HCEC 1CT (cell line): ENCODE measurements around the gene GABRB1.

ENCODE experiments used
- DNase-seq: peaks from one replicate; pipeline ENCODE4 v3.0.0-alpha.2; 2017

The GABRB1 gene

DNA sequence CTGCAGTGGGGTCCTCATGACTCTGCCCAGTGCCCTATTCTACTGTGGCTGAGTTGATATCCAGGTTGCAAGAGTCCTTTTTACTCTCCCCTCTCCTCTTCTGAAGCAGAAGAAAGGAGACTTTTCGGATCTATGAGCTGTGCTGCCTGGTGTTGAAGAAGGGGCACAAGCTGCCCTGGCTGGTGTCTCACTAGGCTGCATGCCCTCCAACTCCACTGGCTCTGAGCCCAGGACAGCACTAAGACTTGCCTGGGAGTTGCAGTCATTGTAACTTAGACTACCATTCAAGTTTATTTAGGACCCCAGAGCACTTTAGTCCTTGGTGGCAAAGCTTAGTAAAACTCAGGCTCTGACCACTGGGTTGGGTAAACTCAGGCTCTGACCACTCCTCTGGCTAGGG is 89.4 kb downstream of the GABRB1 start:
- no peak for DNase-seq

DNA sequence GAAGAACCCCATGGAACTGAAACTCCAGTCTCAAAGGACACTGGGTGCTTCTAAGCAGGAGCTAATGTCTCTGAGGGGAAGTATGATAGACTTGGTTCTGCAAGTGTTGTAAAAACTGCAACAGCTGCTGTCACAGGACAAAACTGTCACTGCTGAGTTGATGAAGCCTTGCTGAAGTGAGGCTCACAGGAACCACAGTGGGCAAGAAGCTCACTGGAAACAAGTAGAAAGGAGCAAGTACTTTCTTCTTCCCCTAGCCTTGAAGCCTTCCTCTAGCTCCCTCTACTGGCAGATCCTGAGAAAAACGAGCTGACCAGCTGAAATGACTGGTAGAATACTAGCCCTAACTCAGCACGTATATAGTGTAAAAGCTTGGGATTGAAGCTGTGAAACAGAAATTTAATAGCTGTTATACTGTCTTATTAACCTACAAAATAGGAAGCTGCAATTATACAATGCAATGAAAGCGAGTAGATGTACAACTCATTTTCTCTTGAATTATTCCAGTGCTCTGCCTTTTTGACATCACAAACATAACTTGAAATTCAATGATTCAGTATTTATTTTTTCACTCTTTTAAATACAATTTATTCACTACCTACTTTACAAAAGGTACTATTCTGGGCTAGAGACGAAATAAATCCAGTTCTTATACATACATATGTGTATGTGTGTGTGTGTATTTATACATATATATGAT is 91.4 kb downstream of the GABRB1 start:
- DNase-seq, result peak; percentile 56

DNA sequence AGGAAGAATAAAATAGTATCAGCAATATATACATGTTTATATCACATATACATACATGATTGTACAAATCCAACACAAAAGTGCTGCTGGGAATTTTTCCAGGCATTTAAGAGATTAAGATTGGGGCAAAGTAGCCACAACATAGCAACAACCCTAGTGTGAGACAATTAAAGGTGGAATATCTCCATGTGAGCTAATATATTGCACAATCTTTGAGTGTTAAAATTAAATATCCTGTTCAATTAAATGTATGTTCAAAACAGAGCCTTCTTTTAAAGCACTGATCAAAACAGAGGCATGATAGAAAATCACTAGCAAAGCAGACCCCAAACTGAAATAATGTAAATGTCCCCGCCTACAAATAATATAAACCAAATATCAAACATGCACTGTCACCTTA is 97.6 kb downstream of the GABRB1 start:
- no peak for DNase-seq

DNA sequence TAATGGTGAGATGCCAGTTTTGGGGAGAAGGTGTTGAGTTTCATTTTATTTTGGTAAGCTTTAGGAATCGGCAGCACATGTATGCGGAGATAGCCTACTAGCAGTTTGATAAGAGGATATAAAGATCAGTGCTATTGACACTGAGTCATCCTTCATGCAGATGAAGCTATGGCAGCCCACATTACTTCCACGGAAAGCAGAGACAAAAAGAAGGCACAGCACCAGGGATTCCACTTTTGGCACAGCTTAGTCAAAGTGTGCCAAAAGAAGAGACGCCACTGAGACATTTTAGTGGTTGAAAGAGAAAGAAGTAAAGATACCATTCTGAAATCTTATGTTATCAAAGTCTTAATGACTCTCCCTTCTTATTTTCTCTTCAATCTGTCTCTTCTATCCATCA is 103.8 kb downstream of the GABRB1 start:
- DNase-seq, result no peak

DNA sequence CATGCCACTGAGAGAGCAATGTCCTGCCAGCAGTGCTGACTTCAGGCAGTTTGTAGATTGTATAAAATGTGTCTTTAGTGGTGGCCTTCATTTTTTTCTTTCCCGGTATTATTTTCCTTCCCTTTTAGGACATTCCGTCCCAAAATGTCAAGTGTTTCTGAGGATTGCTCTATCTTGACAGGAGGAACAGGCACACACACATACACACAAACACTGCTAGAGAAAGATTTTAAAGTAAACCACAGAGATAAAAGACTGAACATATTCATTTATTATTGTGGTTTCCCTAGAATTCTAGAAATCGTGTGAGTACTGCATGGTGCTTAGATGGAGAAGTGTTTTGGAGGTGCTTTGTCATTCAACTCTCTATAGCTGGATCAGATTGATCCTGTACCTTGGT is 111.9 kb downstream of the GABRB1 start:
- no peak for DNase-seq

DNA sequence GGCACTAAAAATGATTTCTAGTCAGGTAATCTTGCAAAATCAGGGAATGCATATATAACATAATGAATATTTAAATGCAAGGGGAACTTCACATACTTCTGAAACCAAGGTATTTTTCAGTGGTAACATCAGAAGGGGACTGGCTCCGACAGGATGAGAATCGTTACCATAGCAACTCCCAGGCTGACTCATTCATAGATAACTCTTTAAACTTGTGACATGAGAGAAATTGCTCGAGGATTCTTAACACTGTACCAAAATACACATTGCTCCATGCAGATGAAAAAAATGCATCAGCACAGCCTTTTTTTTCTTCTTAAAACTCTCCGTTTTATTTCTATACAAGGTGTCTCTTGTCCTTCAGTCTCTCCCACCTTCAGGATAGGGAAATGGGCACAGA is 114.3 kb downstream of the GABRB1 start:
- DNase-seq, result peak; percentile 63

DNA sequence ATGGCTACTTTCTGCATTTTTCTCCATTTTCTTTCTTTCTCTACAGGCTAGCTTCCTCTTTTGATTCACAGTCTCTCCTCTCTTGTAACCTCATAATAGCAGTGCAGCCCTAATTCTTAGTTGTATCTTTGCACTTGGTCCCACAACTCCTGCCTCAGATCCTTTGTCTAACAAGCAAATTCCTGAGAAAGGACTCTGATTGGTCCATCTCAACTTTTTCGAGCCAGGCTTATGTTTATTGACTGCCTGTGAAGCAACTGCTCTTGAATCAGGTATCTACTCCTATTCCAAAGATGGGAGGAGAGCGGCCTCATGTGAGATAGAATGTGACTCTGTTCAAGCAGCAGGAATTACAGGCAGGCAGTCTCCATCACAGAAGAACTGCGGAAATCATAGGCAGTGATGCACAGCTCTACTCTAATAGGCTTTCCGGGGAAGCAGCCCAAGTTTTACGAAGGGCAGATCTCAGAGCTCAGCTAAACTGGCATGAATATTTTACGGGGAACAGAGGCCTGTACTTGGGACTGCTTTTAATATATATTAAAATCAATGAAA is 123.5 kb downstream of the GABRB1 start:
- DNase-seq, result peak; percentile 1

DNA sequence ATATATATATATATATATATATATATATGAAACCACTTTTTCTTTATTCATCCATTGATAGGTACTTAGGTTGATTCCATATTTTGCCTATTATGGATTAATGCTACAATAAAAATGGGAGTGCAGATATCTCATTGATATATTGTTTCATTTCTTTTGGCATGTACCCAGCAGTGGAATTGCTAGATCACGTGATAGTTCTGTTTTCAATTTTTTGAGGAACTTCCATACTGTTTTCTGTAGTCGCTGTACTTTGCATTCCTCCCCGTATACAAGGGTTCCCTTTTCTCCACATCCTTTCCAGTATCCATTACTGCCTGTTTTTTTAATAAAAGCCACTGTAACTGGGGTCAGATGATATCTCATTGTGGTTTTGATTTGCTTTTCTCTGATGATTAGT is 124.6 kb downstream of the GABRB1 start:
- DNase-seq, result no peak

DNA sequence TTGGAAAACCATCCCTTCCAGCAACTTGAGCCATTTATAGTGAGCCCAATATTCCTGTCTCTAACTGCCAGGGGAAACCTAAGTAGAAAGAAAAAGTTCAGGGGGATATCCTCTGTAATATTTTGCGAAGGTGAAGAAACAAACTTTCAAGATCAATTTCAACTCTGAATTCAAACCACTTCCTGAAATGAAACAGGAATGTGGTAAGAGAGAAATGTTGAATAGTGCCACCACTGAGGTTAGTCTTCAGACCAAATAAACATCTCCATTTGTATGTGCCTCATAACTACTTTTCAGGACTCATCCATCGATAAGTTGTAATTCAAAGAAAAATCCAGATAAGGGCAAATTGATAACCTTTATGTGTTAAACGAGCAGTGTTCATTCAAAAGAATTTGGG is 128.7 kb downstream of the GABRB1 start:
- DNase-seq, result no peak

DNA sequence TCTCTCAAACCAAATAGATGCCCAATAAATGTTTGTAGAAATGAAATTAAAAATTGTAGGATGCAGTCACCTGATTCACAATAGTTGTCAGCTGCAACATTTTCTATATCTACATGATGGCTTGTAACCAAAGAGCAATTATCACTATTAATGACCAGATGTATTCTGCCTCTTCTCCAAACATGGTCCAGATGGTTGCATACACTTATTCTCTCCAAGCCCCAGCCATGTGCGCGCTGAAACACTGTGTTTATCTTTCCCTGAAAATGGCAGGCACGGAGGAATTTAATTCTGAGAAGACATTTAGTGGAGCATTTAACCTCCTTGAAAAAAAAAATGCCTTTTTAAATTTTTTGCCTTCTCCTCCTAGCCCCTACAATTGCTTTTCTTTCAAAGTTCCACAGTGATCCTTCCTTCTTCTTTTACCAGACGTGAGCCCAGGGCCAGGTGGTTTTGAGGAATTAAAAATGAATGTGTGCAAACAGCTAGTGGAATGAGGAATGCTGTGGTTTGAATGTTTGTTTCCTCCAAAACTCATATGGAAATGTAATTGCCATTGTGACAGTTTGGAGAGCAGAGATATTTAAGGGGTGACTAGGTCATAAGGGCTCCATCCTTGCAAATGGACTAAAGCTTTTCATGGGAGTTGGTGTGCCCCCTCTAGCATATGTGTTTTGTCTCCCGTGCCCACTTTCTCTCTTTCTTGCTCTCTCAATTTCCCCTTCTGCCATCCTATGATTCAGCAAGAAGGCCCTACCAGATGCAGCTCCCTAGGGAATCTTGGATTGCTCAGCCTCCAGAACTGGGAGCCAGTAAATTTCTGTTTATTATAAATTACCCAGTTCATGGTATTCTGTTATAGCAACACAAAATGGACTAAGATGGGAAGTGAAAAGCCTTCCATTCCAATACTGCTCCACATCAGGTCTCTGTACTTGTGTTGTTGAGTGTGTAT is 136.0 kb downstream of the GABRB1 start:
- no peak for DNase-seq

DNA sequence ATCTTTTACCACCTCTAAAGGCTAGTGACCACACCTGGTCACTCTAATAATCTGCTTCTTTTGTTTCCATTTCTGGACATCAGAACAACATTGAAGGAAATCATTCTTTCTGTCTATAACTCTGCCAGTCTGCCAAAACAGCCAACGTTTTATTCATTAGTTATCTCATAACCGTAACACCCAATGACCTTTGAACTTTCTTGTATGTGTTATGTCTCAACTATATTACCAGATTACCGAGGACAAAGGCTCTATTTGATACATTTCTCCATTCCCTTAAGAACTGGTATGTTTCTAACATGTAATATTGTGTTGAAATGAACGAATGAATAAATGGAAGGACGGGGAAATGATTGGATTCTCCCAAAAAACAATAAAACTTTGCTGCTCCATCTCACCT is 152.7 kb downstream of the GABRB1 start:
- no peak for DNase-seq

DNA sequence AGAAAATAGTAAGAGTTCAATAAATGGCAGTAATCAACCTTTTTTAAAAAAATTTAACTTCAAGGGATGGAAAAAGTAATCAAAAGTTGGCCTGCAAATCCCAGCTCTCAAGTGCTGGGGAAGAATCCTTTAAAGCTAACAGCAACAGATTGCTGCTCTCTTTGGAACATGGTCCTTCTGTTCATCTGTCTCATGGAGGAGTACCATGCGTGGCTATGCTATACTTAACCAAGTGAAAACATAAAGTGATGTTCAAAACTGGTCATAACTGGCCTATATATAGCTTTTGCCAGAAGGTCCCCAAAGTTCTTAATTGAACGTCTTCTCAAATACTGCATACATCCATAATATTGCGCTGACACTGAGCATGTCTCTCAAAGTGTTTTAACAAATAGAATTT is 154.4 kb downstream of the GABRB1 start:
- no peak for DNase-seq

DNA sequence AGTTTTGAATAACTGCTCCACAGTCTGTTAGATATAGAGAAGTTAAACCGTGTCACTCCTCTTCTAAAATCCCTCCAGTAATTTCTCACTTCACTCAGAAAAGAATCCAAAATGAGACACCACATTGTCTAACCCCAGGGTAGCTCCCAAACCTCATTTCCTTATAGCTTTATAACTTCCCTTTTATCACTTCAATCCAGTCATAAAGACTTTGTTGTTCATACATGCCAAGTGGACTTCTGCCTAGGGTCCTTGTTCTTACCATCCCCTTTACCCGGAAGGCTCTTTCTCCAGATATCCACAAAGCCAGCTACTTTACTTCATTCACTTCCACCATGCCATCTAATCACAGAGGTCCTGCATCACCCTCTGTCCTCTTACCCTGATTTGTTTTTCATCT is 156.2 kb downstream of the GABRB1 start:
- no peak for DNase-seq

DNA sequence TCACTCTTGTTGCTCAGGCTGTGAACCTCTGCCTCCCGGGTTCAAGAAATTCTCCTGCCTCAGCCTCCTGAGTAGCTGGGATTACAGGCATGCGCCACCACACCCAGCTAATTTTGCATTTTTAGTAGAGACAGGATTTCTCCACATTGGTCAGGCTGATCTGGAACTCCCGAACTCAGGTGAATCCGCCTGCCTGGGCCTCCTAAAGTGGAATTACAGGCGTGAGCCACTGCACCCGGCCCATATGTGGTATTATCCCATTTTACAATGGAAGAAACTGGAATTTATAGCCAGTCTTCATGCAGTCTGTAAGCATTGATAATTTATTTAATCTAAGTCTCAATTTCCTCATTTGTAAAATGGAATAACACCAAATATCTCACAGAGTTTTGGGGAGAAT is 161.8 kb downstream of the GABRB1 start:
- no peak for DNase-seq

DNA sequence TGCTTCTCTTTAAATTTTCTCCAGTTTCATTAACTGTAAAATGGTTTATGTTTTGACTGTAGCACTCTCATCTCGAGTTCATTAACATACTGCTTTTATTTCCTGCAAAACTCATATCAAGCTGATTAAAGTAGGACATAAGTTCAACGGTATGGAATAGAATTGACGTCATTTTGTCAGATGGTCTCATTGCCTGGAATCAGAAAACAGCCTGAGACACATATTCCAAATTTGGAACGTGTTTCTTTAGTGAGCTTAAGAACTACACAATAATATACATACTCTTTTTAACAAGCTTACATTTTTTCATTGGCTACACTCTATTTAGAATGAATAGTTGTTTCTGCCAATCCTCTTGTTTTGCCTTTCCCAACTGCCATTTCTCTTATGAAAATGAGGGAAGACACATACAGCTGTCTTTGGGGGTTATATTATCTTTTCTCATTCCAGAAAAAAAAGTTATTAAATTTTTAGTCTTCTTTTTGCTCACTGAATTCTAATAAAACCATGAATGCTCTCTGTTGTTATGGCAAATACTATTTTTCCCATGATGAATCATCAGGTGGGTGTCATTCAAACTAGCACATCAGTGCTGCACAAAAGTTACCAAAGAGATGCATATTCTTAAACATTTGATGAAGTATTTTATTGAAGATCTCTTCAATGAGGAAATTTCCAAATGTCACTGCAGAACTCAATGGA is 162.8 kb downstream of the GABRB1 start:
- no peak for DNase-seq

DNA sequence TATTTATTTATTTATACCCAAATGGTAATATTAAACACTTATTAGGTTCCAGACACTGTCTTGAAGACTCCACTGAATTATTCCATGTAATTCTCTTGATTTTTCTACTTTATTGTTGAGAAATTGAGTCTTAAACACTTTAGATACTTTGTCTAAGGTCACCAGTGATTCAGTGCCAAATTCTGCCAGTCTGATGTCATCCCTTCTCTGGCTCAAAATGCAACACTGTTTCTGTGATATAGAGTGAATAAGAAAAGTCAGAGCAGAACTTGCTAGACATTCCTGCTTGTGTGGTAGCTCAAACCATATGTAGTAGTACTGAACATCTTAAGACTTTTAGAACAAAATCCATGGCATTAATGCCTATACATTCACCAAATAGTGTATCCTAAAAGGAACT is 164.3 kb downstream of the GABRB1 start:
- no peak for DNase-seq

DNA sequence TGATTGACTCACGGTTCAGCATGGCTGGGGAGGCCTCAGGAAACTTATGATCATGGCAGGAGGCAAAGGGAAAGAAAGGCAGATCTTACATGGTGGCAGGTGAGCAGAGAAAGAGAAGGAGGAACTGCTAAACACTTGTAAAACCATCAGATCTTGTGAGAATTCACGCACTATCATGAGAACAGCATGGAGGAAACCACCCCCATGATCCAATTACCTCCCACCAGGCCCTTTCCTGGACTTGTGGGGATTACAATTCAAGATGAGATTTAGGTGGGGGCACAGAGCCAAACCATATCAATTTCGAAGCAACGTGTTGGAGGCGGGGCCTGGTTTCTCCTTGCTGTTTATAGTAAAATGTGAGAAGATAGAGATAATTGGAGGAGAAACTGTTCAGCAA is 167.4 kb downstream of the GABRB1 start:
- no peak for DNase-seq

DNA sequence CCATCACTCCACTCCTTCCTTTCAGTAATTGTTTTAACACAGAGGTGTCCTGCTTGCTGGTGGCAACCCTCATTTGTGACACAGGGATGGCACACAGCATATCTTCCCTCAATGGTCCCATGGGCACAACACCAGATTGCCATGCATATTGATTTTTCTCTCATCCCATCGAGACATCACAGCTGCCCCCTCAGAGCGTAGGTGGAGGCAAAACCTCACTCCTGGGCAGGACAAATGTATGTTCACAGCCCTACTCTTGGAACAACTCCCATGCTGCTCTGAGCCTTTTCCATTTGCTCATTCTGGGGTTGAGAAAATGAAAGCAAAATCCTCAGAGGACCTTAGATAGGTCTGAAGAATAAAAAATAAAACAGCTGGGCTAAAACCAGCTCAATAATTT is 172.2 kb downstream of the GABRB1 start:
- DNase-seq, result no peak

DNA sequence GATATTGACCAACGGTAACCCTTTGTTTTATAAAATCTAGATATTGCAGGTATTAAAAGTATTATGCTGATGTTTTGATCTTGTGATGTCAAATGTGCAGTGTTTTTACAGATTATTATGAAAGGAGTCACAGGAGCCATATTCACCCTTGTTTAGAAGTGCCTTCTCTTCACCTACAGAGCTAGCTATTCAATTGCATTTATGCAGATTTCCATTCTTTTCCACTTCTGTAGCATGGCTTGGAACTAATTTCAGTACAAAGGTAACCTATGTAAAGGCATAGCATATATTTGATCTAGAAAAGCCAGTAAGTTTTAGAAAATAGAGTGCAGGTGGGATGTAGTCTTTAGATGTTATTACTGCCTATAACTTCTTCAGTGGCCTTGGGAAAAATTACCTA is 176.2 kb downstream of the GABRB1 start:
- DNase-seq, result no peak

DNA sequence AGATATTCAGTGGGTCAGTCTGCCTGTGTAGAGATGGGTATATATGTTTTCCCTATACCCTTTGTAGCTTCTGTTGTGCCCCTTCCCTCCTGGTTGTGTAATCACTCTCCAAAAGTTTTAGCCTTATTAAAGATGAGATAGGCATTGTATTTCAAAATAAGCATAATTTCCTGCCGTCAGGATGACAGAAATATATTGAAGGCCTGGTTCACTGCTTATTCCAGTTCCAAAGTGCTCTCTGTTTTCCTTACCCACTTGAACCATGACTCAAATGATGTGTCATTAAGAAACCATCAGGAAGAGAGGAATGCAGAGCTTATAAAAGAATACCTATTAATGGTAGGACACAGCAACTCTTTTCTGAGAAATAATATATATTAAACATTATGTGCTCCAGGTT is 178.5 kb downstream of the GABRB1 start:
- peak; percentile 80 for DNase-seq

DNA sequence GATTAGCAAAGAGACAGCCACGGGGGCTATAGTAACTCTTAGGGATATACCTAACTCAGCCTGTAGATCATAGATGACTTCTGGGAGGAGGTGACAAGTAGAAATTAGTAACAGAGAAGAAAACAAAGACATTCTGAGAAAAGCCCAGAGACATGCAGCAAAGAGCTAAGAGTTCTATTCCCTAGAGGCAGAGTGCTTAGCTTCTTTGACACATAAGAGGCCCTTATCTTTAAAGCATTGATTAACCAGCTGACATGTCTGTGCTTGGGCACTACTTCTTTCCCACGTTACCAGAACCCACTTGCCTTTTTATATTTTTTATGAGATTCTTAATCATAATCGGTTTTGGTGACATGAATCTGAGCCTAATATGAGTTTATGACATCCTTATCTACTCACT is 179.5 kb downstream of the GABRB1 start:
- no peak for DNase-seq

DNA sequence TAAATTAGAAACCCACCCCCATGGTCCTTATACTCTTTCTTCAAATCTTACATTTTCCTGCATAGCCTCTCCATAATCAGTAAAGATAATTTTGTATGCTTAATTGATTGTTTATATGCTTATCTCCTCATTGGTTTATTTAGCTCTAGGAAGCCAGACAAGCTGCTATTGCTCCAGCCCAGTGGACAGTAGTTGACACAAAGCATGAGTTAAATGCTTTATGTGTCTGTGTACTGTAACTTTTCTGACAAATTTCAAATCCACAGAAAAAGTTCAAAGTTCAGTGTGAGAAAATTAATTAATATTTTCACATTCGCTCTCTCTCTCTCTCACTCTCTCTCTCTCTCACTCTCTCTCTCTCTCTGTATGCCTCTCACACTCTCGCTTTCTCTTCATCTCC is 181.7 kb downstream of the GABRB1 start:
- DNase-seq, result no peak

DNA sequence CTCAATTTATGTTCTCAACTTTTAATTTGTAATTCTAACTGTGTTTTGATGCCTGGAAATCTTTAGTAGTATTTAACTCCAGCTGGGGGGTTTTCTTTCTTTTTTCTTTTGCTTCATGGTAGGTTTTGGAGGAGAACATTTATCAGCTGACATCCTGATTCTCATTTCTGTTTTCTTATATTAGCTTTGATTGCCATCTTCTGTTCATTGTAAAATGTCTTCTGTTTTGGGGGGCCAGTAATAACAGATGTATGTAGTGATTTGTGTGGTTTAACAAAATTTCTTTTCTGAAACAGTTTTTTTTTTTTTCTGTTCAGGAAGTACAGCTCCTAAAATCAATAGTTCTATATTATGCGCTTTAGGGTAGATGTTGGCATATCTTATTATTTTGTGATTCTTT is 182.2 kb downstream of the GABRB1 start:
- no peak for DNase-seq

DNA sequence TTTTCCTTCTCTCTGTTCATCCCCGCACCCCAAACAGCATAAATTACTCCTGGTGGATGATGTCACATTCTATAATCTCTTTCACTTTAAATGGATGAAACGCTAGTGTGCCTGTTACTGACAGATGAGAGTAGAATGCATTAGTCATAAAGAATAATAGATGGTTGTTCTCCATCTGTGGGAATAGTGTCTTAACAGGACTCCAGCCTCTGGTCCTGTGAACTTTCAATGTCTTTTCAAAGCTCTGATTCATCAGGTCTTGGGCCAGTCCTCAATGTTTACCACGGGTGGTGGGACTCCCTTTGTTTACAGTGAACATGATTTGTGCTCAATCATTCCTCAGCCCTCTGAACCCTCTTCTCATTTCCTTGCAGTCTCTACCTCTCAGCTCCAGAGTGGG is 182.6 kb downstream of the GABRB1 start:
- peak; percentile 92 for DNase-seq
